BLaER1 (cell line): Measurements from ENCODE around the gene CAD.

Experiments used
- H3K27ac ChIP-seq: shearing (Covaris generic); formaldehyde crosslinking; 2 replicates; pipeline ENCODE4 v1.8.1; 2022
- H3K27me3 ChIP-seq: shearing (Covaris generic); formaldehyde crosslinking; 2 replicates; pipeline ENCODE4 v1.8.1; 2022
- H3K36me3 ChIP-seq: shearing (Covaris generic); formaldehyde crosslinking; 2 replicates; pipeline ENCODE4 v1.8.1; 2022
- H3K4me1 ChIP-seq: shearing (Covaris generic); formaldehyde crosslinking; 2 replicates; pipeline ENCODE4 v1.8.1; 2022
- H3K4me2 ChIP-seq: shearing (Covaris generic); formaldehyde crosslinking; 2 replicates; pipeline ENCODE4 v1.8.1; 2022
- H3K4me3 ChIP-seq: shearing (Covaris generic); formaldehyde crosslinking; 2 replicates; pipeline ENCODE4 v1.8.1; 2022
- H3K9ac ChIP-seq: shearing (Covaris generic); formaldehyde crosslinking; 2 replicates; pipeline ENCODE4 v1.8.1; 2022
- H3K9me3 ChIP-seq: shearing (Covaris generic); formaldehyde crosslinking; 2 replicates; pipeline ENCODE4 v1.8.1; 2022
- H4K20me1 ChIP-seq: shearing (Covaris generic); formaldehyde crosslinking; 2 replicates; pipeline ENCODE4 v1.8.1; 2022
- Cebpa-rat ChIP-seq: shearing (Covaris generic); IDR thresholded peaks from 2 replicates; pipeline ENCODE4 v1.8.1; 2022

The CAD gene

DNA sequence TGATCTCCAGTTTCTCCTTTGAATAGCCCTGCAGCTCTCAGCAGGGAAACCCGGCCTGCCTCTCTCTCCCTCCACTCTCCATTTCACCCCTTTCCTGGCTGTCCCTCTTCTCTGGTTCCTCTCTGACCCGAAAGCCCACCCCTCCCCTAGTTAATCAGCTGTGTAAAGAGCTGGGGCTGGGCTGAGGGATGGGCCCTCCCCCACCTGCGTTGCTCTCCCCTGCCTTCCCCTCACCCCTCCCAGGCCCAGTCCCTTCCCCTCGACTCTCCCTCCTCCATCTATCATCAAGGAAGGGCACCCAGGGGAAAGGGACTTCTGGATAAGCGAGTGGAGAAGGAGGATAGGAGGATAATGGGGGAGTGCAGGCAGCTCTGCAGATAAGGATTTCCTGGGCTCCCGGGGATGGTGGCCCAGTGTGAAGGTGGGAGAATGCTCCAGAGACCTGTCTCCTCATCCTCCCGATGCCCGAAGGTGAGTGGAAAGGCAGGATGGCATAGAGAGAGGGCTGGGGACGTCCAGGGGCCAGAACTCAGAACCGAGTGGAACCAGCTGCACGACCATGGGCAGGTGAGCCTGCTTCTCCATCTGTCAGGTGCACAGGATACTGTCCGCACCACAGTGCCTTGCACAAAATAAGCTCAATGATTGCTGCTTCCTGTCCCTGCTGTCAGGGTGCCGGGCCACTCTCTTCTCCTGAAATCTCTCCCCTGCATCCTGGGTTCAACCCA, 33.6 kb downstream of the CAD start:
- Histone ChIP-seq H3K36me3 (no peaks in the 10 kb centered on the region), H4K20me1 (no peaks in the 10 kb centered on the region), H3K4me3 (no peak overlapping the region), H3K4me1 (peaks cover 35% of the 10 kb centered on the region), H3K4me2 (peak overlapping the region; percentile 74), H3K27me3 (no peaks in the 10 kb centered on the region; the same call in 1 of the 2 replicates), H3K9me3 (no peaks in the 10 kb centered on the region), H3K9ac (no peak overlapping the region), H3K27ac (no peak overlapping the region)
- no peak for TF ChIP-seq Cebpa-rat

DNA sequence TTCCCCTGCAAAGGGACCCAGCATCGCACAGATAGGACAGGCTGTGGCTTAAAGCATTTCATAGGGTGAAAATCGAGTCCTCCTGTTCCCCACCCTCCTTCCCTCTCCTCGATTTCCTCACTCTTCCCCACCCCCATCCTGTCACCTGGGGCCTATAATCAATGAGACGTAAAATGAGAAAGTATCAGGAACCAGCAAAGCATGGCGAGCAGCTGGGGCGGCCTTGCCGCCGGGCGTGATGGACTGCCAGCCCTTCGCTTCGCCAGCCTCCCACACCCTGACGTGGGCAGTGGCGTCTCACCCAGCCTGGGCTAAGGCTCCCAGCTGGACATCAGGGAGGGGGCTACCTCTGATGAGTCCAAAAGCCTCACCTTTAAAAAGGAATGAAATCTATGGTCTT, 34.6 kb downstream of the CAD start:
- no peak overlapping the region for H3K9ac ChIP-seq
- H3K4me2 ChIP-seq: peak overlapping the region; percentile 74
- H3K4me3 ChIP-seq: no peak overlapping the region
- no peaks in the 10 kb centered on the region for H4K20me1 ChIP-seq
- peaks cover 35% of the 10 kb centered on the region for H3K4me1 ChIP-seq
- peaks cover 9% of the 10 kb centered on the region; the same call in 1 of the 2 replicates for H3K27me3 ChIP-seq
- no peak for TF ChIP-seq Cebpa-rat
- H3K36me3 ChIP-seq: no peaks in the 10 kb centered on the region
- H3K9me3 ChIP-seq: no peaks in the 10 kb centered on the region
- no peak overlapping the region for H3K27ac ChIP-seq

DNA sequence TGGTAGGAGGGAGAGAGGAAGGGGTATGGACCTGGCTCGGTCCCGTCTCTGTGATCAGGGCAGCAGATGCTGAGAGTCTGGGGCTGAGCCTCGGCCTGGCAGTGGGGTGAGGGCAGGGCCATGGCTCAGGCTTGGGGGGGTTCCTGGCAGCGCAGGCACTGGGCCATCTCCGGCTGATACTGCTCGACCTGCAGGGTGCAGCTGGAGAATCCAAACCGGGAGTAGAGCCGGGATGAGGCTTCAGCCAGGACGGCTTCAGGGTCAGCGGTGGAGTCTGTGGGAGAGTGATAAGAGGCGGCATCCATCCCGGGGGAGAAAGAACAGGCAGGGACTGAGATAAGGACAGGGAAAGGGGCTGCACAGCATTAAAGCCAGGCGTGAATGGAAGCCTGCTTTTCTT, 38.0 kb downstream of the CAD start:
- H3K9me3 ChIP-seq: no peaks in the 10 kb centered on the region
- H3K4me2 ChIP-seq: no peak overlapping the region
- peaks cover 24% of the 10 kb centered on the region for H3K4me1 ChIP-seq
- no peaks in the 10 kb centered on the region for H3K36me3 ChIP-seq
- no peak for TF ChIP-seq Cebpa-rat
- no peak overlapping the region for H3K9ac ChIP-seq
- H4K20me1 ChIP-seq: peaks cover 5% of the 10 kb centered on the region; the same call in 1 of the 2 replicates
- peaks cover 41% of the 10 kb centered on the region for H3K27me3 ChIP-seq
- H3K27ac ChIP-seq: no peak overlapping the region
- no peak overlapping the region for H3K4me3 ChIP-seq

DNA sequence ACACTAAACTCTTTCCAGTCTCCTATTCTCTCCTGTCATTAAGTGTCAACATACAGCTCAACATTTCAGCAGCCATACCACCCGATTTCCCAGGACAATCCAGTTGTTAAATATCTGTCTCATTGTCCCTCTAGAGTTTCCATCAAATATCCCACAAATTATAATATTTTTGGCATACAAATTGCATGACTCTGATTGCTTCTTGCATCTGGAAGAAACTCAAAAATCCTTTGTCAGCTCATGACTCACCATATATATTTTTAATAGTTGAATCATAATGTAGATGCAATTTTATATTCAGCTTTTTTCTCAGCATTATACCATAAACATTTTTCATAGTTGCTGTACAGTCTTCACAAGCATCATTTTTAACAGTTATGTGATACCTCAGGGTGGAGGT, 38.5 kb downstream of the CAD start:
- Histone ChIP-seq H3K27me3 (peaks cover 45% of the 10 kb centered on the region), H3K4me1 (peaks cover 20% of the 10 kb centered on the region), H3K9me3 (no peaks in the 10 kb centered on the region), H3K4me2 (no peak overlapping the region), H4K20me1 (peaks cover 10% of the 10 kb centered on the region; the same call in 1 of the 2 replicates), H3K27ac (no peak overlapping the region), H3K4me3 (no peak overlapping the region), H3K9ac (no peak overlapping the region), H3K36me3 (no peaks in the 10 kb centered on the region)
- TF ChIP-seq Cebpa-rat: no peak

DNA sequence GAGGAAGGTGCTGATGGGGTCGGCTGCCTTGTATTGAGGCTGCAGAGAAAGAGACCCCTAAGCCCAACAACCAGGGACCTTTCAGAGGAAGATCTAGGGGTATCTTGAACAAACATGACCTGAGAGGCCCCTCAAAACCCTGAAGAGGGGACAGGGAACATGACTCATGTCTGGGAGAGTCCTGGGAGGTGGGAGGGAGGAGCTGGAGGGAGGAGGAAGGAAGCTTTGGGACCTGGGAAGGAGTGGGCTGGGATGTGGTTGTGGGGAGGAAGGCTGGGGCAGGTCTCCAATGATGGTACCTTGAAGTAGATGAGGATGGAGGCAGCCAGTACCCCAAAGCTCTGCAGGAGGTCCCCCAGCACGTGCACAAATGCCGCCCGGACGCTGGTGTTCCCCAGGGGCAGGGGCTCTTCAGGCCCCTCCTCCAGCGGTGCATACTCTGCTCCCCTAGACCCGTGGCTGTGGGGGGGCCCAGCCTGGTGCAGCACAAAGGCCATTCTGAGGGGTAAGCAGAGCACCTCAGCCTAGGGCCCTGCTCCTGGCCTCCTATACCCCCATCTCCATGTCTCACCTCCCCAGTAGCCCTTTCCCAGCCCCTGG, 39.8 kb downstream of the CAD start:
- Histone ChIP-seq H3K27me3 (peaks cover 58% of the 10 kb centered on the region), H3K9me3 (no peaks in the 10 kb centered on the region)

DNA sequence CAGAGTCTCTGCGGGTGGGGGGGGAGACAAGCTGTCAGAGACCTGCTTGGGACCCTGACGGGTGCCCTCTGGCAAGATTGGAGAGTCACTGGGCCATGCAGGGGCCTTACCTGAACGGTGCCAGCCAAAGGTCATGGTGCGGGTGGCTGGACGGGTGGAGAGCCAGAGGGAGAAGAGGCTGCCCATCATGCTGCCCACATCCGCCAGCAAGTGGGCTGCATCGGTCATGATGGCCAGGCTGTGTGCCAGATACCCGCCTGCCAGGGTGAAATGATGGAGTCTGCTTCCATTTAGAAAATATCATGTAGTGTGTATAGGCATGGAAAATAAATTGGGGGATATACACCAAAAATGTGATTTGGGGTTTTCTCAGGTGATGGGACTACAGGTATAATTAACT, 40.9 kb downstream of the CAD start:
- Histone ChIP-seq H3K4me3 (no peak overlapping the region), H3K9ac (no peak overlapping the region), H3K4me2 (no peak overlapping the region), H4K20me1 (peaks cover 31% of the 10 kb centered on the region), H3K4me1 (peaks cover 17% of the 10 kb centered on the region), H3K36me3 (no peaks in the 10 kb centered on the region), H3K9me3 (no peaks in the 10 kb centered on the region), H3K27me3 (peaks cover 69% of the 10 kb centered on the region), H3K27ac (no peak overlapping the region)
- TF ChIP-seq Cebpa-rat: no peak

More for the DNA sequence above, 39.8 kb downstream of the CAD start:
- no peak overlapping the region for H3K9ac ChIP-seq
- no peaks in the 10 kb centered on the region for H3K36me3 ChIP-seq
- H3K4me3 ChIP-seq: no peak overlapping the region
- no peak overlapping the region for H3K27ac ChIP-seq
- no peak overlapping the region for H3K4me2 ChIP-seq
- no peak for TF ChIP-seq Cebpa-rat
- peaks cover 22% of the 10 kb centered on the region for H4K20me1 ChIP-seq
- peaks cover 9% of the 10 kb centered on the region for H3K4me1 ChIP-seq

DNA sequence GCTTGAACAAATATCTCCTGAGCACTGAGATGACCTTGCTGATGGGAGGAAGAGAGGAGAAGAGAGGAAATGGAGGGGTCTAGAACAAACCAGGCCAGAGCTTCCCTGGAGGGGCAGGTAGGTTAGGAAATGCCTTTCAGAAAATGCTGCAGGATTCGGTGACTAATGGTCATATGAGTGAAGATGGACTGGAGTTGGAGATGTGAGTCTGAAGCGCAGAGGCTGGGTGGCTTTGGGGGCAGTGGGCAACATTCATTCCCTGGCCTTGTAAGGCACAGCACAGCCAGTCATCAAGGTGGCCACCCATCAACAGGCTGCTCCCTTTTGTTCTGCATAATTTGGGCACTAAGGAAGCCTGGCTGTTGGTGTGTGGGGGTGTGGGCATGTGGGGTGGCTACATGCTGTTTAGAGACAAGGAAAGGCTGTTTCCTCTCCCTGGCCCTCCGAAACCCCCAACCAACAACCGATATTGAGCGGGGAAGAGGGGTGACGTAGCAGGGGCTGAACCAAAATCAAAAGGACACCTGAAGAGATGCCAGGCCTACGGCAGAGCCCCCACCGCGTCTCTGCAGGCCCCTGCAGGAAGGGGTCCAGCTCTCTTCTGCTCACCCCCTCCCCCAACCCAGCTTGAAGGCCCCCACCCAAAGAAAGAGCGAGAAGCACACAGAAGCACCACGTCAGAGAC, 44.2 kb downstream of the CAD start:
- no peaks in the 10 kb centered on the region for H3K9me3 ChIP-seq
- peaks cover 47% of the 10 kb centered on the region for H4K20me1 ChIP-seq
- H3K4me1 ChIP-seq: peaks cover 35% of the 10 kb centered on the region
- no peak for TF ChIP-seq Cebpa-rat
- H3K36me3 ChIP-seq: no peaks in the 10 kb centered on the region
- H3K9ac ChIP-seq: no peak overlapping the region
- H3K4me3 ChIP-seq: no peak overlapping the region
- peak overlapping the region; percentile 95 for H3K4me2 ChIP-seq
- H3K27me3 ChIP-seq: peaks cover 98% of the 10 kb centered on the region
- no peak overlapping the region for H3K27ac ChIP-seq

DNA sequence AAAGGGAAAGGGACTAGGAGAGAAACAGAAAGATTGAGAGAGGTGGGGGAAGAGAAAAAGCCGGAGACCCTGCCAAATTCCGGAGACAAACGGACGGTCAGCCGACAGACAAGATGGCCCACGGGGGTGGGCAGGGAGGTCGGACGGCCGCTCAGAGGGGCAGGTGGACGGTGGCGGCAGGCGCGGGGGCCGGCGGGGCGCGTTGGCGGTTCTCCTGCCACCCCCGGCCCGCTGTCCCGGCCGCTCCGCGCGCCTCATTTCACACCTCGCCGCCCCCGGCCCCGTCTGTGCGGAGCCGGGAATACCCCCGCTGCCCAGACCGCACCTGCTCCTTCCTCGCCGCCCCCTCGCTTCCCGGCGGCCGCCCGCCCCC, 44.7 kb downstream of the CAD start:
- Histone ChIP-seq H3K4me3 (peak overlapping the region; percentile 67), H3K36me3 (no peaks in the 10 kb centered on the region), H3K27ac (no peak overlapping the region), H3K9ac (no peak overlapping the region), H3K27me3 (peaks cover 98% of the 10 kb centered on the region), H4K20me1 (peaks cover 47% of the 10 kb centered on the region), H3K4me1 (peaks cover 34% of the 10 kb centered on the region), H3K4me2 (peak overlapping the region; percentile 95), H3K9me3 (no peaks in the 10 kb centered on the region)
- no peak for TF ChIP-seq Cebpa-rat

DNA sequence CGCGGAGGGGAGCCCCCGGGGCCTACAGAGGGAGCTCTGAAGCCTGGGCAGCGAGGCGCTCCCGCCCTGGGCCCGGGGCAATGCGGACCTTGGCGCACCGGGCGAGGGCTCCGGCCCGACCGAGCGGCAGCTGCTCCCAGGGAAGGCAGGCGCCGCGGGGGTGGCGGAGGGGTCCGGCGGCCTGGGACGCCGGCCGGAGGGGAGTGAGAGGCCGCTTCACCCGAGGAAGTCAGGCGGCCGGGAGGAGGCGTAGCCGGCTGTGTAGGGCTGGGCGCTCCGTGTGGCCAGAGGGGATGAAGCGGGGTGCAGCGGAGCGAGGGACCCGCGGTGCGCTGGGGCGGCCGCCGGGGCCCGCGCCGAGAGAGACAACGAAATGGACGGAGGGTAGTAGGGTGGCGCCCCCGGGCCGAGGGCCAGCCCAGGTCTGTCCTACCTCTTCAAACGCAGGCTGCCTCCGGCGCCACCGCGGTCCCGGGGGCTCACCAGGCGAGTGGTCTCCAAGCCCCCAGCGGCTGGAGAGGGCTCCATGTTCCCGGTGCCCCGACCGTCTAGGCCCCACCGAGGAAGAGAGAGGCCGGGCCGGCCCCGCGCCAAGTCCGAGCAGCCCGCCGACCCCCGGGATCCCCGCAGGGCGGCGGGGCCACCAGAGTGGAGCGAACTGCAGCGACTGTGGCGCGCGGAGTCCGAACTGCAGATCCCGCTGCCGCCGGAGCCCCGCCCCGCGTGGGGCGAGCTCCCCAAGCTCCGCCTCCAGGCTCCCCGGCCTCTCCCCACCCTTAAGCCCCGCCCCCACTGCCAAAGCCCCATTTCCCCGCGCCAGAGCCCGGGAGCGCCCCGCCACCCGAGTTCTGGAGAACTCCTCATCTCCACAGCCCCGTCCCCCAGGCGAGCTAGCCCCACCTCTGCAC, 45.5 kb downstream of the CAD start, which contains the start of gene SLC30A3:
Gene SLC30A3 (minus strand): TSS at position 669 of the 908 bp plus-strand sequence. CDS start 141 bp downstream, at position 528.
- Histone ChIP-seq H3K27ac (no peak within 1 kb of the TSS), H3K4me1 (peaks cover 30% of the 10 kb centered on the region), H4K20me1 (peaks cover 47% of the 10 kb centered on the region), H3K36me3 (no peaks in the 10 kb centered on the region), H3K27me3 (peaks cover 98% of the 10 kb centered on the region), H3K4me2 (peak within 1 kb of the TSS; percentile 95), H3K4me3 (peak within 1 kb of the TSS; percentile 67), H3K9me3 (no peaks in the 10 kb centered on the region), H3K9ac (peak within 1 kb of the TSS; percentile 46; the same call in 1 of the 2 replicates)
- TF ChIP-seq Cebpa-rat: no peak
